ENCODE data around the gene TBCK.

TBCK gene

DNA sequence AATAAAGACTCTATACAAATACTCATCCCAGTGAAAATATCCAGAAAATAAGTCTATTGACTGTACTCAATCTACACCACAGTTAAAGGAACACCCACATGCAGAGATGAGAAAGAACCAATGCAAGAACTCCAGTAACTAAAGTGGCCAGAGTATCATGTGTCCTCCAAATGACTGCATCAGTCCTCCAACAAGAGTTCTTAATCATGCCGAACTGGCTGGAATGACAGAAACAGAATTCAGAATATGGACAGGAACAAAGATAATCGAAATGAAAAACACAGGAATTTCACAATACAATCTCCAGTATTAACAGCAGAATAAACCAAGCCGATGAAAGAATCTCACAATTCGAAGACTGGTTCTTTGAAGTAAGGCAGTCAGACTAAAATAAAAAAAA is 210.3 kb downstream of the TBCK start:
- no peak for DNase-seq

DNA sequence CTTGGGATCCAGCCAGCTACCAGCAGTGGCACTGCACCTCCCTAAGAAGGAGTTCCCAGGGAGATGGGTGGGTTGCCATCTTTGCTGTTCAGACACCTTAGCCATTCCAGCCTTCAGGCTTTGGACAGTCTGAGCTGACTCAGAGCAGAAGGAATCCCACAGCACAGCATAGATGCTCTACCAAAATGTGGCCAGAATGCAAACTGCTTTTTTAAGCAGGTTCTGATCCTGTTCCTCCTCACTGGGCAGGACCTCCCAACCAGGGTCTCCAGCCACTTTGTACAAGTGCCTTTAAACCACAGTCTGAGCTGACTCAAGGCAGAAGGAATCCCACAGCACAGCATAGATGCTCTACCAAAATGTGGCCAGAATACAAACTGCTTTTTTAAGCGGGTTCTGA is 211.7 kb downstream of the TBCK start:
- no peak for DNase-seq

DNA sequence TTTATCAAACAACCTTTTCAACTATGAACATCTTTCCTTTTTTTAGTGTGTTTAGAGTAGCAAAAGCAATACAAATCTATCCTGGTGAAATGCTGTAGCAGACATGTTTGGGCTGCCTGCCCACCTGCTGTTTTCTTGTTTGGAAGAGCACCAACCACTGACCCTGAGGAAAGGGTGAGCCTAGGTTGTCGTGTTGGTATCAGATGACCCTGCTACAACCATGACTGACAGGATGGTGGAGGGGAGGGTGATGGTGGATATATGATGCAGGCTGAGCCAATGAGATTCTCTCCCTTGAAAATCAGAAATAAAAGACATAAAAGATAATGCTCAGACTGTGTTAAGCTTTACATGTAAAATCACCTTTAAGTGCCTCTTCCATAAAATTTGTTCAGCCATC is 219.6 kb downstream of the TBCK start:
- DNase-seq = no peak

DNA sequence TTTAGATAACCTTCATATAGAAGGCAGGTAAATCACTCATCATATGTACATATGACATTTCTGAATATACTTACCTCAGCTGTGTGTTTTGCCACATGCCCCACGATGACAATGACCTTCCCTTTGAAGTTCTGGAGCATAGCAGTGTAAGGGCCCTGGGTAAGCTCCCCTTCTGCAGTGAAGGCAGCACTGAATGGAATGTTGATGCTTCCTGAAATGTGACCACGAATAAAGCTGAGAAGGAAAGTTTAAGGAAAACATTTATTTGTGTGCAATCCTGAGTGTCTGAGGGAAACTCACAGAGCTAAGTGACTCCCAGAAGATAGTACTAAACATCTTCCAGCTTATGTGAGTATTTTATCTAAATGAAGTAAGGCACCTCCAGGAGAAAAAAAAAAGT is 220.6 kb downstream of the TBCK start:
- no peak for DNase-seq

DNA sequence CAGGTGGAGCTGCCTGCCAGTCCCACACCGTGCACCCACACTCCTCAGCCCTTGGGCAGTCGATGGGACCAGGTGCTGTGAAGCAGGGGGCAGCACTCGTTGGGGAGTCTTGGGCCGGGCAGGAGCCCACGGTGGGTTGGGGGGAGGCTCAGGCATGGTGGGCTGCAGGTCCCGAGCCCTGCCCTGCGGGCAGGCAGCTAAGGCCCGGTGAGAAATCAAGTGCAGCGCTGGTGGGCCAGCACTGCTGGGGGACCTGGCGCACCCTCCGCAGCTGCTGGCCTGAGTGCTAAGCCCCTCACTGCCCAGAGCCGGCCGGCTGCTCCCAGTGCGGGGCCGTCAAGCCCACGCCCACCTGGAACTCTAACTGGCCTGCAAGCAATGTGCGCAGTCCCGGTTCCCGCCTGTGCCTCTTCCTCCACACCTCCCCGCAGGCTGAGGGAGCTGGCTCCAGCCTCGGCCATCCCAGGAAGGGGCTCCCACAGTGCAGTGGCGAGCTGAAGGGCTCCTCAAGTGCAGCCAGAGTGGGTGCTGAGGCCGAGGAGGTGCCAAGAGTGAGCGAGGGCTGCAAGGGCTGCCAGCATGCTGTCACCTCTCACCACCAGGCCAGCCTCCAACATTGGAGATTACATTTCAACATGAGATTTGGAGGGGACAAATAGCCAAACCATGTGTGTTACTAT is 223.5 kb downstream of the TBCK start:
- no peak for DNase-seq

DNA sequence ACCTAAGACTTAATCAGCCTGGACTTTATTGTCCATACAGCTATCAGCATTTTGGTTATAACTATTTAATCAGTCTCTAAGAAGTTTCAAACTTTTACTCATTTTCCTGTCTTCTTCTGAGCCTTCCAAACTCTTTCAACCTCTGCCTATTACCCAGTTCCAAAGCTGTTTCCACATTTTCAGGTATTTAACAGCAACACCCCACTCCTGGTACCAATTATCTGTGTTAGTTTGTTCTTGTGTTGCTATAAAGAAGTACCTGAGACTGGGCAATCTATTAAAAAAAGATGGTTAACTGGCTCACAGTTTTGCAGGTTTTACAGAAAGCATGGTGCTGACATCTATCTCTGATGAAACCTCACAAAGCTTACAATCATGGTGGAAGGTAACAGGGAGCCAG is 225.2 kb downstream of the TBCK start:
- no peak for DNase-seq

DNA sequence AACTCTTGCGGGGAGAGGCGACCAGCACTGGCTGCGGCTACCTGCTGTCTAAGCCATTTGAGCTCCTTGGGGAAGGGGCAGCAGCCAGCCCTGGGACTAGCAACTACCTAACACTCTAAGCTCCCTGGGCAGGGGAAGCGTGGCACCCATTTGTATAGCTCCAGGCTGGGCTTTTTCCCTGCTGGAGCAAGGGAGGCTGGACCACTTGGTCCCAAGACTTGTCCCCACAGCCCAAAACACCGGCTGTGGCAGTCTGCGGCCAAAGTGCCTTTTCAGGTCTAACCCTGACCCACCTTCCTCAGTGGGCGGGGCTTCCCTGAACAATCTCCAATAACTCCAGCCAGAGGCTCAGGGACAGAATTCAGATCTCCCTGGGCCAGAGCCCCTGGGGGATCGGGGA is 232.9 kb downstream of the TBCK start:
- no peak for DNase-seq

DNA sequence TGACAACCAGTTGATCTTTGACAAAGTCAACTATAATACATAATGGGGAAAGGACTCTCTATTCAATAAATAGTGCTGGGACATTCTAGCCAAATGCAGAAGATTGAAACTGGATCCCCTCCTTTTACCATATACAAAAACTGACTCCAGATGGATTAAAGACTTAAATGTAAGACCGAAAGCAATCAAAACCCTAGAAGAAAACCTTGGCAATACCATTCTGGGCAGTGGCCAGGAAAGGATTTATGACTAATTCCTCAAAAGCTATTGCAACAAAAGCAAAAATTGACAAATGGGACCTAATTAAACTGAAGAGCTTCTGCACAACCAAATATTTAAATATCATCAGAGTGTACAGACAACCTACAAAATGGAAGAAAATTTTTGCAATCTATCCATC is 235.6 kb downstream of the TBCK start:
- no peak for DNase-seq

DNA sequence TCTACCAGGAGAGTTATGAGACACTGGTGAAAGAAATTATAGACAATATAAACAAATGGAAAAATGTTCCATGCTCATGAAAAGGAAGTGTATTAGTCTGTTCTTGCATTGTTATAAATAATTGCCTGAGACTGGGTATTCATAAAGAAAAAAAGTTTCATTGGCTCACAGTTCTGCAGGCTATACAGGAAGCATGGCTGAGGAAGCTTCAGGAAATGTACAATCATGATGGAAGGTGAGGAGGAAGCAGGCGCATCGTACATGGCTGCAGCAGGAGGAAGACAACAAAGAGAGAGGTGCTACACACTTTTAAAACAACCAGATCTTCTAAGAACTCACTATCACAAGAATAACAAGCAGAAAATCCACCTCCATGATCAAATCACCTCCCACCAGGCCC is 236.4 kb downstream of the TBCK start:
- DNase-seq = no peak

DNA sequence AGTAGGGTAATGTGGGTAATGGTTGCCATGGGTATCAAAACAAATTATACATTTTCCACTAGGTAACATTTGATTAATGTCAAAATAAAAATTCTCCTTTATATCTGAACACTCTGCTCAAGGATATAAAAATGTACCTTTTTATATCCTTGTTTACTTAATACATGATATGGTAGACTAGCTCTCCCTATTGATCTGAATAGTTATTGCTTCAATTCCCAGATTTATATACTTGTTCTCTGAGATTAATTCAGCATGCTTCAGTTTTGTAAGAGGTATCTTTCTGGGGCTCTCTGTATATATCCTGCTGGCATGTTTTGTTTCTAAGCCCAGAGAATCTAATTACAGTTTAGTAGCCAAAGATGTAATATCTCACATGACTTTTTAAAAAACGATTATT is 251.0 kb downstream of the TBCK start:
- DNase-seq = no peak

DNA sequence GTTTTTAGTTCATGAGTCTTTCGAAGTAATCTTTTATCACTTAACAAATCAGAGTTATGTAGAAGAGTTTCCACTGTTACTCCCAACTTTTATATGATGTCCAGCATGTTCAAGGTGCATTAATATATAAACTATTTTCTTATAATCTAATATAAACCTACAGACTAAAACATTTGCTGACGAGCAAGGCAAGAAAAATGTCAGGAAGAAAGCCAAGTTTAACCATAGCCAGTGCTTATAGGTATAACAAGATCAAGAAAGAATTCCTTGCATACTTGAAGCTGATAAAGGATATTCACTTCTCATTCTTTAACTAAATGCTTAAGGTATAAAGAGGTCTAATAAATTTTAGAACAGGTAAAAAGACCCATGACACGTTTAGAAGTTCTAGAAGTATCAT is 253.0 kb downstream of the TBCK start:
- DNase-seq = peak; percentile 80

DNA sequence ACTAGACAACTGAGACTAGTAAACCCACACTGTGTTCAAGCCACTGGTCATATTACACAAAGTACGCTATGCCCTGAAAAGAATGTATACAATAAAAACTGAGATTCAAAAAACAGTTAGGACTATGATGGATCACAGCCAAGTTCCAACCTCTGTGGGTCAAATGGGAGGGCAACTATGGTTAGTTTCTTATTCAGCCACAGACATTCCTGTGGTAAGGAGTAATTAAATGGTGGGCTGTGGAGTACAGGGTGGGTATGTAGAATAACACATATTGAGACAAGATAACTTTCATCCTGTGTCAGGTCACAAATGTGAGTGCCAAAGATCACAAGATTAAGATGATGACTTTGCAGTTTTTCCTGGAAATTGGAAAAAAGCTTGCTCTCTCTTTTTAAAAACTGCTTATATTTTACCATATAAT is 253.5 kb downstream of the TBCK start:
- peak; percentile 81 for DNase-seq

DNA sequence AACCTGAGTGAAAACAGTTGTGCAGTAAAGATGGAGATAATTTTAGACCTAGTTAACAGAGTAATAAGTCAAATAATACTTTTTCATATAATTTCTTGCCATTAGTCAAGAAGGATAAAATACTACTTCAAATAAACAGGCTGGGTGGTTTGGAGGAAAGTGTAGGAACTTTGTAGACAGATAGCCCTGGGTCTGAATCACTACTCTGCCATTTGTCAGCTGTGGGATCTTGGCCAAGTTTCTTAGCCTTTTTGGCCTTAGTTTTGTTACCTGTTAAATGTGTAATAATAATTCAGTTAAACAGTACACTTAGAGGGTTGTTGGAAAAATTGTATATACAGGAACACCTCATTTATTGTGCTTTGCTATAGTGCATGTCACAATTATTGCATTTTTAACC is 257.1 kb downstream of the TBCK start:
- no peak for DNase-seq

DNA sequence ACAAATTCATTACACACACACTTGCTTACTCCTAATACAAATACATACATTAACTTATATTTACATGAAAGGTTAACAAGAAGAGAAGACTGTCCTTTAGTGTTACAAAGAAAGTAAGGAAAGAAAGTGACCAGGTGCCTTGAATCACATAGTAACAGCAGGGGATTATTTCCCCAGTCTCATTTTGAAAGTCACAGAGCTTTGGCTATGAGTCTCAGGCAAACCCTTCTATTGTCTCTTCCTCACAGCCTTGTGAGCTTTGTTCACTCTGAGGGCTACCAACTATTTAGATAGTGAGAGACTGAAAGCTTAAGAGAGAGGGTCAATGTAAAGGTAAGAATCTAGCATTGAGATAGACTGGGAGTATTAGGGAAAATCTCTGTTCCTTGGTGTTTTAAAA is 259.1 kb downstream of the TBCK start:
- DNase-seq = no peak

DNA sequence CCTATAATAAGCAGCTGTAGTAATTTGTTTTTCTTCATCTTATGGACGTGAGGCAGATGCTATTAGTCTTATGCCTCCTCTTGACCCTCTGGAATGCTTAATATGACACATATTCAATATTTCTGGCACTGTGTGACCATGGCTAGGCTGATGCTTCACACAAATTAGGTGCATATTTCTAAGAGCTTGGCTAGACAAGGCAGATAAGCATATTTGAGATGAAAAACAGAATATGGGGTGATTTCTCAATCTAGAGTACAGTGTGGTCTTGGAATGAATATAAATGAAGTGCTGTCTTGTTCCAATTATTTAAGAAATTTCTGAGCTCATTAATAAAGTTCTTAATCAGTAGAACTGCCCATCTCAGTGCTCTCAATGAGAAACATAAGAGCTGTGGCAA is 264.5 kb downstream of the TBCK start:
- DNase-seq = no peak

DNA sequence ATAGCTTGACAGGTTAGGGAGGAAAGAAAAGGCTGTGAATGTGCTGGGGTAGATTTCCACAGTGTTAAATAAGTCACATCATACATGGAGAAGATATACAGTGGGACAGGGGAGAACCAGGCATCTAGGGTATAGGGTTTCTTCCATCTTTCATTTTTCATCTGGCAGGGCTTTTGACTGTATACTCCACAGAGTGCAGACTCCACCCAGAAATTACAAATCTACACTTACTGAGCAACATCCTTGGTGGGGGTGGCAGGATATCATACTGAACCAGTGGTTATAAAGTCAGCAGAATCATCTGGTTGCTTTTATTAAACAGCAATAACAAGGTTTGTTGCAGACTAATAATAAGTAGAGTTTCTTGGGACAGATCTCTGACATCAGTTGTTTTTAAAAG is 266.5 kb downstream of the TBCK start:
- no peak for DNase-seq

DNA sequence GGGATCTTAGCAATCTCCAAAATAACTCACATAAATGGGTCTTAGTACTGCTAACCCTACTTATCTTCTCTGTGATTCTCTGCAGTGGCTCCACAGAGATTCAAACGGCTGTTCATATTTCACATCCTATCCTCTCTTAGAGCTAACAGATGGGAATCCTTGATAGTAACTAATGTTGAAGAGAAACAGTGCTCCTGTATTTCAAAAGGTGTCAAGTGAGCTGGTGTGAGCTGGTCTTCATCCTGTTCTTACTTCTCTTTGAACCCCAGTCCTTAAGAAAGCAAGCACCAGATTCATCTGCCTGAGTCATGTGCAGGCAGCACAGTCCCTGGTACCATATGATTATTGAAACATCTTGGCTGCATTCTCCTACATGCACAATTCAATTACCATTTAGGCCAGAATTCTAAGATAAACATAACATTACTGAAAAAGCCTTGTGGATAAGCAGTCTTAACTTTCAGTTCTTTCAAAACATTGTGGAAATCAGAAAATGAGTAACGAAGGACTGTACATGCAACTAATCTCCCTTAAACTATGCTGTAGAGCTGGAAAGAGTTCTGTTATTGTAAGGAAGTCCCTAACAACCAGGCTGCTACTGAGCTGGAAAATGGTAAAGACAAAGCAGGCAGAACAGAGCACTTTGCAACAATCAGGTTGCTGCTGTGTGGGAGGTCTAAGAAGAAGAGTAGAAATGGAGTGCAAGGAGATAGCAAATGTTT is 267.6 kb downstream of the TBCK start:
- DNase-seq = no peak

DNA sequence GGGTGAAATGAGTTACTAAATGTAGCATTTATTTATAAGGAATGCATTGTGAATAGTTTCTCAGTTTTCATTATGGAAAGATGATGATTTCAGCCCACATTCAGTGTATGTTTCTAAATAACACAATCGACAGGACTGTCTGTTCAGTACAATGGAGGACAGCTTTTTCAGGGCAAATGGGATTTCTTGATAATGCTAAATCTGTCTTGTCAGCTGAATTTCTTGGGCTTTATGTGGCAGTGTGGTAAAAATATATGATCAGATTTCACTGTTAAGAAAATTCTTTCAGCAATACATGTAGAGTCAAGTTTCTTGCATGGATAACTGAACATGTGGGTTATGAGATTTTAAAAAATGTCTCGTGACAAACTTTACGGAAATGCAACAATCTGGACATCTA is 269.9 kb downstream of the TBCK start:
- DNase-seq = no peak

DNA sequence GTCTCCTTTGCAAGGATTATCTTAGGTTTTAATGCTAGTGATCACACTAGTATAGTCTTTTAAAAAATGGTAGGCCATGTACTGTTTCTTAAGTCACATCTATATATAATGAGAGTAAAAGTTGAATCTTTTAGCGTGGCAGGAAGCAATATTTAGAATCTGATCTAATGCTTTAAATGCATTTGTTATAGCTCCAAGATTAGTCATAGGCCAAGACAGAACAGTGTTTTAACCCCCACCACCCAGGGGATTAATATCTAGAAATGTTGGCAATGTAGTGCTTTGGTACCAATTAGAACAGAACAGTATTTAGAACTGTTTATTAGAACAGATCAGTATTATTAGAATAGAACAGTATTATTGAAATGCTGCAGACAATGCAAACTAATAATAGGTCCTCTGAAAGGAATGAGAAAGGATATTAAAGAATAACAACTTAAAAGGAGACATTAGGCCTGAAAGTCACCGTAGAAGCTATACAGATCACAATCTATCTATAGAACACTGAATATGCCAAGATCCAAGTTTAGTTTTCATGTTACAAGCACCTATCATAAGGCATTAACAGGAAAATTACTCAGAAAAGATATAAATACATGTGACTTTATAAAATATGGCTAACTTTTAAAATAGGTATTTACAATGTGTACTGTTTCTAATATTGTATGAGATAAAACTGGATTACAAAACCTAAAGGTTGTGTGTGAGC is 274.6 kb downstream of the TBCK start:
- DNase-seq = no peak

DNA sequence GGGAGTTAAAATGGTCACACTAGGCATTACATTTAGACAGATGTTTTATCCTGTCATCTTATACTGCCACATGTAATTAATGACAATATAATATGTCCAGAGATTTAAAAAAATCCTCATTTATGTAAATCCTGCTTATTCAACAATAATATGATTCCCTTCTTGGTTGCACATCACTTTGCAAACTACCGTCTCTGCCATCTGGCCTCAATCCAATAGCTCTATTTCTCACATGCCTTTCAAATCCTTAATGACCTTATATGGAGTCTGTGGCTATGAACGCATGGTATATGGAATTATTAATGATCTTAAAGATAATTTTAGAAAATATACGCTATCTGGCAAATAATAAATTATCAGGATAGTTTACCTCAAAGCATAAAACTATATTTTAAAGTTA is 276.2 kb downstream of the TBCK start:
- no peak for DNase-seq

DNA sequence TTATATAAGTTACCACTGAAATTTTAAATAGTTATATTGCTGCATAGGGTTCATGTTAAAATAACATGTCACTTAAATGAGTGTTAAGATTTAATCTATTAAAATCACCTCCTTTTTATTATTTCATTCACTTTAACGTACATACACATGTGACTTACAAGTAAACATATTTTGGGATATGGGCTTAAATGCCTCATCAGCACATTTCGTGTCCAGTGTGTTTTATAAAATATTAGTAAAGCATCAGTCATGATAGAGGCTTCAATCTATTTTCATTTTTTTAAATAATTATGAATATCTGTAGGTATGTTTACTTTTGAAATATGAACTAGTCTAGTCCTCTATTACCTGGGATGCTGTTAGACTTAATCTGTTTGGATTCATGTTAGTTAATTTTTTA is 277.1 kb downstream of the TBCK start:
- no peak for DNase-seq

DNA sequence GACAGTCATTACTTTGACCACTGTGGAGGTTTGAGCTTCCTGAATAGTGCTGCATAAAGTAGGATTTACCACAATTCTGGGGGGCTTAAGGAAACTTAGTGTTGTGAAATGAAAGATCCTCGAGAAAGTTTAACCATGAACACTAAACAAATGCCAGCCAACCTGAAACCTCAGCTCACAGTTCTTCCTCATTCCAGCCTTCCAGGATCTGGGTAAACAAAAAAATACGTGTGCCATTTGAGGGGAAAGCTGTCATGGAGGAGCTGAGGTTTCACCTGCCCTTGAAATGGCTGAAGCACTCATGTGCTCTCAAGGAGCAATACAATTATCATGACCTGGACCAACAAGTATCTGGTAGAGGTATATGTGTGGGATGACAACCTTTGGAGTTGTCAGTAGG is 278.0 kb downstream of the TBCK start:
- DNase-seq = no peak

DNA sequence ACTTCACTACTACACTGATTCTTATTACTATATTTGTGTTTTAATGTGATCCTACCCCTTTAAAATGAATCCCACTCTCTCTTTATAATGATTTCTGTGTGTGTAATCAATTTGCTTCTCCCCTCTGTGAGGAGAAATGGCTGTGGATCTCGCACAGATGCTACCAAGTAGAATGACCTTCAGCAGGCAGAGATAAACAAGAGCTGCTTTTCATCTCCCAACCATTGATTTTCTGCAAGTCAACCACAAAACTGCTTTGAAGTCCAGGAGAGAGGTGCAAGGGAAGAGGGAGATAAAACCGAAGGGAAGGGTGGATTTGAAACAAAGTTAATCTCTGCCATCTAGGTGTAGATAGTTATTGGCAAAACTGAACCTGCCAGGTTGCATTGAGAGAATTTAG is 279.2 kb downstream of the TBCK start:
- DNase-seq = no peak

DNA sequence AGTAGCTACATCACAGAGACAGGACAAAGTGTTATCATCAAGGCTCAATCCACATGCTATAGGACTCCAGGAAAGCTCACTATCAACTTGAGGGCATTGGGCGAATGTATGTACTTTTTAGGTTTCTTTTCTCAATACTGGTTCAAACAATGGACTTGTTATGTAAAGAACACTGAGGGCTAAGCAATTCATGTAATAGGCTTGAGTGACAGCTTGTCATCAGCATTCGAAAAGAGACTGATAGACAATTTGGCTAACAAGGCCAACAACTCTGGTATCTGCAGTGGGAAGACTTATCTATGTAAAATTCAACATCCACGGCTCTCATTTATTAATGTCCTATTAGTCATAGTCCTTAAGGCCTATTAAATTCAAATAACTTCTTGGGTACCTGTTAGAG is 279.7 kb downstream of the TBCK start:
- no peak for DNase-seq
